ENCODE data around the gene DHRSX.
"Not testable (repeated sequence)": the region's sequence is repeated elsewhere in the genome, so short reads cannot be mapped to it uniquely, and the experiment has no call there.

The DHRSX gene

DNA sequence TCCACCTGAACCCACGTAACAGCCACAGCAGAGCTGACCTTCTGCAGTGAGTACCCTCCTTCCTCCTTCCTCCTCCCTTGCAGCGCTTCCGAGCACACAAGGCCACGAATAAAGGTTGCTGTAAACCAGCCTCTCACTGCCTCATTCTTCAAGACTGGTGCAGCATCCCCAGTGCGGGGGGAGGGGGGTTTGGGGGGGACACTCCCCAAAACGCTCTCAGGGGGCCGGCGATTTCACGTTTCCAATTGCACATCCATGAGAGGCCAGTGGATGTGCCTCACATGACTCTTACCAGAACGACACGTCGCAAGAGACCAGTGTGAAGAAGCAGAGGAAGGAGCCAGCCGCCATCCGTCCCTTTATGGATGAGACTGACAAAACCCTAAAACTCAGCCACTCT lies 5.2 kb downstream of the DHRSX start:
- DNase-seq: no peak

DNA sequence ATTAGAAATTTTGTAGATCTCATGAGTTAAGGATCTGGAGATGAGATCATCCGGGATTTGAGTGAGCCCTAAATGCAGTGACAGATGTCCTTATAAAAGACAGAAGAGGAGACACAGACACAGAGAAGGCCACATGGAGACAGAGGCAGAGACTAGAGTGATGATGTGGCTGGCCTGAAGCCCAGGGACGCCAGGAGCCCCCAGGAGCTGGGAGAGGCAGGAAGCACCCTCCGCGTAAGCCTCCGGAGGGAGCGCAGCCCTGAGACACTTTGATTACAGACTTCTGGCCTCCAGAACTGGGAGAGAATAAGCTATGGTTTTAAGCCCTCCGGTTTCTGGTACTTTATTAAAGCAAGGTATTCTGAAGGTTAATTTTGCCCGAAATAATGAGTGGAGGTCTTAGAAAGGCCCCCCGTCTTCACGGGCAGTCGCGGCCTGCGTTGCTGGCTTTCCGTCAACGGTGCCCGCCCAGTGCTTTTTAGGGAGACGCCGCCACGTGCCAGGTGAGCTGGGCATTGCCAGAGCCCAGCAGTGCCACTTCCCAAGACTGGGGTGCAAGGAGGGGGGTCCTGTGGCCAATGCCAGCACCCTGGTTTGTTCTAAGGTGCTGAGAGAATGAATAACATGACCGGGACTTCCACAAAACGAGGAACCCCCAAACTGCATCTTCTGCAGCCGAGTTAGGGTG lies 8.1 kb downstream of the DHRSX start:
- no peak for DNase-seq

DNA sequence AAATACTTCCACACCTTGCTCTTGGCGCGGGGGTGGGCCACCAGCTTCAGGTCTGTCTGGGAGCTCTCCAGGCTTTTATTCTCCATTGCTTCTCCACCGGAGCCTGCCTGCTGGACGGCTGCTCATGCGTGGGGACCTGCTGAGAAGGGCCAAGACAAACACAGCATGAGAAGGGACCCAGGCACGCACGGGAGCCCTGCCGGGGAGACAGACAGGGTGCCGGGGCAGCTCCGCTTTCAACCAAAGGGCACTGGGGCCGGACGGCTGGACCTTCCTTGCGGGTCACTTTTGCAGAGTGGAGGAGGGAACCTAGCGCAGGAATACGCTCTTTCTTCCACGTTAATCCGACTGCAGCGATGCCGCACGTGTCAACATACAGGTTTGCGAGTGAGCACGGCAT lies 10.1 kb downstream of the DHRSX start:
- no peak for DNase-seq

DNA sequence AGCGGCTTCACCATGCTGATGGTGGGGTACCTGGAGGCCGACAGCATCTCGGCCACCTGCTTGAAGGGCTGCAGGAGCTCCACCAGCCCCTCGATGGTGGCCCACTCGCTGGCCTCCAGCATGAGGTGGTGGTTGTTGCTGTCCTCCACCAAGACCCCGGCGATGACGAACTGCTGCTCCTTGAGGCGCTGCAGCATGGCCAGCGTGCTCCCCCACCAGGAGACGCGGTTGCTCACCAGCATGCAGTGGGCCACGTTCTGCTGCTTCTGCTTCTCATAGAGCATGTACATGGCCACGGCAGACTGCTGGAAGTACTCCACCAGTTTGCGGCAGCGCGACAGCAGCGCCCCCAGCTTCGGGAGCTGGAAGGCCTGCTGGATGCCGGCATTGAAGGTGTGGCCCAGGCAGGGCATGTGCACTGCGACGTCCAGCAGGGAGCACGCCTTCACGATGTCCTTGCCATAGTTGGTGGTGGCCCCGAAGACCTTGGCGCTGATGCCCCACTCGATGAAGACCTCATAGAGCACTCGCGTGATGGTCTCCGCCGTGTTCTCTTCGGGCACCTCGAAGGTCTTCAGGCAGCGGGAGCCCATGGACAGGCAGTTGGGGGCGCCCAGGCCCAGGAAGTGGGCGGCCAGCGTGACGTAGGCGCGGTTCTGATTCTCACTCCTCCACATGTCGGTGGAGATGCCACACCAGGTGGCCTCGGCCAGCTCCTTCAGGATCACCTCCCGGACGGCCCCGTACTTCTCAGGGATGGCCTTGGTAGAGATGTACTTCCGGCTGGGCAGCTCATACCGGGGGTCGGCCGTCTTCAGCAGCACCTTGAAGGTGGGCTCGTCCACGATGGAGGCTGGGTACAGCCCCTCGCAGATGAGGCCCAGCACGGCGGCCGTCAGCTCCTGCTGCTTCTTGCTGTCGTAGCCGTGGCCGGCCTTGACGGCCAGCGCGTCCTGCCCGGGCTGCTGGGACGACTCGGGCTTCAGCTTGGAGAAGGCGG lies 11.0 kb downstream of the DHRSX start:
- DNase-seq: no peak

DNA sequence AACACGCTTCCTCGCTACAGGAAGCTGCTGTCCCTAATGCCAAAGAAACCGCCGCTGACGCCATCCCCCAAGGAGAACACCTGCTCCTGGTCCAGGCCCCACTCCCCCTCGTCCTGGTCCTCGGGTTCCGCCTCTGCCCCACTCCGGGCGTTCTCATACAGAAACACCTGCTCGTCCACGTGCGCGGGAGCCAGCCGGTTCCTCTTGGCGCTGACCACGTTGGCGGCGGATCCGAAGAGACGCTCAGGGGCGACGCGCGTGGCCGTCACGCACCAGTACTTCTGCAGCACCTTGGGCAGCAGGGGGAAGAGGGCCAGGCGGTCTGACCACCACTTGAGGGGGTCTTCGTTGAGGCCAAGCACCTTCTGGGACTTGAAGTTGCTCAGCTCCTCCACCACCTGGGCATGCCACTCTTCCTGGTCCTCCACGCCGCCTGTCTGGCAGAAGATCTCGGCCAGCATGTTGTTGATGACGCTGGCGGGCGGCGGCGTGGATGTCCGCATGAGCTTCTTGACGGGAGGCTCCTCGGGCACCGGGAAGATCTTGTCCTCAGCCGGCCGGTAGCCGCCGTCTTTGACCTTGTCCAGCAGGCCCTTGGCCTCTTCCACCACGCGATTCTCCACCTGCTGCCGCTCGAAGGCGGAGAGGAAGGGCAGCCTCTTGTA lies 12.0 kb downstream of the DHRSX start:
- DNase-seq: no peak

DNA sequence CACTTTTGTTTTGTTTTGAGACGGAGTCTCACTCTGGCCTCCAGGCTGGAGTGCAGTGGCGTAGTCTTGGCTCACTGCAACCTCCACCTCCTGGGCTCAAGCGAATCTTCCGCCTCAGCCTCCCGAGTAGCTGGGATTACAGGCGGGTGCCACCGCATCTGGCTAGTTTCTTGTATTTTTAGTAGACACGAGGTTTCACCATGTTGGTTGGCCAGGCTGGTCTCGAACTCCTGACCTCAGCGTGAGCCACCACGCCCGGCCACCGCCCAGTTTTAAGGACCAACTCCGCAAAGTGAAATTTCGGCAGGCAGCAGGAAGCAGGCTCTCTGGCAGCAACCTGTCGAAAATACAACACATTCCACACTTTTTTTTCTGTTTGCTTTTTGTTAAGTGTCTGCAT lies 13.4 kb downstream of the DHRSX start:
- no peak for DNase-seq

DNA sequence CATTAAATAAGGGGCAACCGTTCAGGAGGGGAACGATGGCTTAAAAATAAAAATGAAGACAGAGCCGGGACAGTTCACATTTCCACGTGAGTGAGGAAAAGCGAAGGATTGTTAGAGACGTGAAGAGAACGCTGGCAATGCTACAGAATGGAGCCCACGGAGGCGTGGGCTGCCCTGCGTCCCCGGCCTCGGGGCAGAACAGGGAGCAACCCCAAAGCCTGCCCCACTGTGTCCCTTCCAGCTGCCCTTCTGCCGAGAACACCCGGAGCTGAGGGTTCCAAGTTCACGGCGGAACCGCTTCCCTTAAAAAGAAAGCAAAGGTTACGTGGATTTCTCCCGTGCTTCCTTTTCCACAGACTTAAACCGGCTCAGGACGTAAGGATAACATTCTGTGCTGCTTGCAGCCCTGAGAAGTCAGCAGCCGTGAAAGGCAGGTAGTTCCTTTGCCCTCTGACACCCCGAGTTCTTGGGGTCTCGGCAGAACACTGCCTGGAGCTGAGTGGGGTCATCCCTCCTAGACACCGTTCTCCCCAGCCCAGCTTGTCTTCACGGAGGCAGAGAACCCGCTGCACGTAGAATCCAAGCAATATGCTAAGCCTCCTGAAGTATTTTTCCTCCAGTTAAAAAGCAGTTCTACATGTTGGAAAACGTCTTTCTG lies 14.2 kb downstream of the DHRSX start:
- no peak for DNase-seq

DNA sequence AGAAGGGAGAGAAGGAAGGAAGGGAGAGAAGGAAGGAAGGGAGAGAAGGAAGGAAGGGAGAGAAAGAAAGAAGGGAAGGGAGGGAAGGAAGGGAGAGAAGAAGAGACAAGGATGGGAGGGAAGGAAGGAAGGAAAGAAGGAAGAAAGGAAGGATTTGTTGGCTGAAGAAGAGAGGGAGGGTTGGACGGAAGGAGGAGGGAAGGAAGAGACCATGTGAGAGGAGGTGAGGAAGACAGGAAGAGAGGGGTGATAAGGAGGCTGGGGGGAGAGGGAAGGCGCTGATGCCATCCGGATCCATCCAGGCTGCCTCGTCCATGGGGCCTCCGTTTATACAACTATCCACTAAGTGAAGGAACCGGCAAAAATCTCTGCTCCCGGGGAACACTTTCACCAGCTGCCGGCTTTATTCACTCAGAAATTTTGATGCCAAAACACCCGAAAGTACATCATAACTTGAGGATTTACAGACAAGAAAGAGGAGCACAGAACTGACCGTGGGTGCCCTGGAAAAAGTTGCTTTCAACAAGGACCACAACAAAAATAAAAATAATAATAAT lies 14.9 kb downstream of the DHRSX start:
- no peak for DNase-seq

DNA sequence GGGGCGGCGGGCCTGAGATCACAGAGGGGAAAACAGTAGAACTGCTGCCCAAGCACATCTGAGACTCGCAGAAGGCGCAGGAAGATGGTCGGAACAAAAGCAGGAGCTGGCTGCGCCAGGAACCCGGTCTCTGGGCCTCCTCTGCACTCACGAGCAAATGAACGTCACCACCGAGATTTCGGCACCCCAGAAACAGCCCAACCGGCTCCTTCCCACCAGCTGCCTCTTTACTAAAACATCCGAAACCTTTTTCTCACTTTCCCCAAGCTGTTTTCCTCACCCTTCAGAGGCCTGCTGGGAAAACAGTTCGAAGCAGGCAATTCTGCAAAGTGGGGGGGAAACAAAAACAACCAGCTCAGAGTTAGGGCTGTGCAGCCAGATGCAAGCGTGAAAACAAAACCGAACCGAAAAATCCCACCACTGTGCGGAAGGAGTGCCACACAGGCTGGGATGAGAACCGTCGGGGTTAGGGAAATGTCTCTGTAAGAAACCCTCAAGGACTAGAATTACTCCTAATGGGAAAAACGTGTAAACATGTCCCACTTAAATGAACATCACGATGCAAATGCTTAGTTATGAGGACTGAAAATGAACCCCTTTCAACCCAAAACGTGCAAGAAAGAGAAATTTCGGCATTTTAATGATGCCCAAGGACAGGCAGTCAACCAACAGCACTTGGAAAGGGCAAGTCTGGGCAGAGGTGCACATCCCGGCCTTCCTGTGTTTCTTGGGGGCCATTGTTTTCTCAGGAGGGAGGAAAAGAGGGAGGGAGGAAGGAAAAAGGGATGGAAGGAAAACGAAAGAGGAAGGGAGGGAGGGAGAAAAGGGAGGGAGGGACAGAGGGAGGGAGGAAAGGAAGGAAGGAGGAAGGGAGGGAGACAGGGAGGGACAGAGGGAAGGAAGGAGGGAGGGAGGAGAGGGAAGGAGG lies 15.8 kb downstream of the DHRSX start:
- no peak for DNase-seq

DNA sequence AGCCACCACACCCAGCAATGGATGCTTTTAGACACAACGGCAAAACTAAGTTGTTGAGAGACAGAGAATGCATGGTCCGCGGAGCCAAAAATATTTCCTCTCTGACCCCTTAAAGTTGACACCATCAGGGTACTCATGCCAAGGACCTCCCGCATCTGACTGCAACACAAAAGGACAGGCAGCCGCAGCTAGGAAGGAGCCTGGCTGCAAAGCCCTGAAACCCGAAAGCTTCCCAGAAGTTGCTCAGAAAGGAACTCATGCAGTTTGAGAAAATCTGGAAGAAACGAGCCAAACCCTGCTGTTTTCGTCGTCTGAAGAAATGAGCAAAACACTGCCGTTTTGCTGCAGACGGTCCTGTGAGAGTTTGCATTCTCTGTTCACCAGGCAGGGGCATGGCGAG lies 16.5 kb downstream of the DHRSX start:
- DNase-seq: no peak

DNA sequence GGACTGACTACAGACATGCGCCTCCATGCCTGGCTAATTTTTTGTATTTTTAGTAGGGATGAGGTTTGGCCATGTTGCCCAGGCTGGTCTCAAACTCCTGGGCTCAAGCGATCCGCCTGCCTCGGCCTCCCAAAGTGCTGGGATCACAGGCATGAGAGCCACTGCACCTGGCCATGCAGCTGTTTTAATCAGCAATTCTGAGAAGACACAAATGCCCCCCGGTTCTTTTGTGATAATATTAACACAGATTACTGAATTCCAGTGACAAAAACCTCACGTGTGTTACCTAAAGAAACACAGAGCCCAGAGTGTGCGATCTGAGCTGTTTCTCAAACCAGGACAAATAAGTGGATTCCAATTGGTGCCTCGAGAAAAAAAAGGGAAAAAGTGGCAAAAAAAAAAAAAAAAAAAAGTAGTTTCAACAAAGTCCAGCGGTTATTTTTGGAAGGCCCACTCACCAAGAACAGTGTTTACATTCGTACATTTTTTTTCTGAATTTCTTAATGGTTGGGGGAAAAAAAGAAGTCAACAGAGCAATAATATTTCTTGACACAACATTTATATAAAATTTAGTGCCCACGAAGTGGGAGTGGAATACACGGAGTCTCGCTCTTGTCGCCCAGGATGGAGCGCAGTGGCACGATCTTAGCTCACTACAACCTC lies 17.2 kb downstream of the DHRSX start:
- no peak for DNase-seq

DNA sequence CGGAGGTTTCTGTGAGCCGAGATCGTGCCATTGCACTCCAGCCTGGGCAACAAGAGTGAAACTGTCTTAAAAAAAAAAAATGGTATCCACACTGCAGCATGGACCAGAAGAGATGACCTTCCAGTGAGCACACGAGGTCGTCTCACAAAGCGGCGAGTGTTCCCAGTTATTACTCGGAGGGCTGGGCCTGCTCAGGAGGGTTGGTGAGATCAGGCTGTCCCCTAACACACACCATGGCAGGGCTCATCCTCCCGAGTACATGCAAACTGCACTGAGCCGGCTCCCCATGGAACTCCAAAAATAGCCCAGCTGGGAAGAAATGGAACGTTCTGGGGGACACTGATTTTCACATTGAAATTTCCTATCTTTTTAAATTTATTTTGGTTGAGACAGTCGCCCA lies 19.2 kb downstream of the DHRSX start:
- not testable (repeated sequence) for DNase-seq

DNA sequence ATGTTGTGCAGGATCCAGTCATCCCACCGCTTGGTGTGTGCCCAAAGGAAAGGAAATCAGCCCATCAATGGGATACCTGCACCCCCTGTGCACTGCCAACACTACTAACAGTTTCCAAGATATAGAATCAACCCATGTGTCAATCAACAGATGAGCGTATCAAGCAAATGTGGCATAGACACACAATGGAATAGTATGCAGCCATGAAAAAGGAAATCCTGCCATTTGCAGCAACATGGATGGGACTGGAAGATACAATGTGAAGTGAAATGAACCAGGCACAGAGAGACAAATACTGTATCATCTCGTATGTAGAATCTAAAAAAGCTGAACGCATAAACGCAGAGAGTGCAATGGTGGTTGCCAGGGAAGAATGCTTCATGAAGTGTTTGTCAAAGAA lies 20.8 kb downstream of the DHRSX start:
- not testable (repeated sequence) for DNase-seq

DNA sequence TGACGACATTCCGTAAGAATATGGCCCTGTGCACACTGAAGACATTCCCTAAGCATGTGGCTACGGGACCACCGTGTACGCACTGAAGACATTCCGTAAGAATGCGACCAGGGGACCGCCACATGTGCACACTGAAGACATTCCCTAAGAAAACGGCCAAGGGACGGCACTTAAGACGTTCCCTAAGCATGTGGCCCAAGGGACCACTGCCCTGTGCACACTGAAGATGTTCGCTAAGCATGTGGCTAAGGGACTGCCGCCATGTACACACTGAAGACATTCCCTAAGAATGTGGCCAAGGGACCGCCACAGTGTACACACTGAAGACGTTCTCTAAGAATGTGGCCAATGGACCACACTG lies 21.4 kb downstream of the DHRSX start:
- no peak for DNase-seq

DNA sequence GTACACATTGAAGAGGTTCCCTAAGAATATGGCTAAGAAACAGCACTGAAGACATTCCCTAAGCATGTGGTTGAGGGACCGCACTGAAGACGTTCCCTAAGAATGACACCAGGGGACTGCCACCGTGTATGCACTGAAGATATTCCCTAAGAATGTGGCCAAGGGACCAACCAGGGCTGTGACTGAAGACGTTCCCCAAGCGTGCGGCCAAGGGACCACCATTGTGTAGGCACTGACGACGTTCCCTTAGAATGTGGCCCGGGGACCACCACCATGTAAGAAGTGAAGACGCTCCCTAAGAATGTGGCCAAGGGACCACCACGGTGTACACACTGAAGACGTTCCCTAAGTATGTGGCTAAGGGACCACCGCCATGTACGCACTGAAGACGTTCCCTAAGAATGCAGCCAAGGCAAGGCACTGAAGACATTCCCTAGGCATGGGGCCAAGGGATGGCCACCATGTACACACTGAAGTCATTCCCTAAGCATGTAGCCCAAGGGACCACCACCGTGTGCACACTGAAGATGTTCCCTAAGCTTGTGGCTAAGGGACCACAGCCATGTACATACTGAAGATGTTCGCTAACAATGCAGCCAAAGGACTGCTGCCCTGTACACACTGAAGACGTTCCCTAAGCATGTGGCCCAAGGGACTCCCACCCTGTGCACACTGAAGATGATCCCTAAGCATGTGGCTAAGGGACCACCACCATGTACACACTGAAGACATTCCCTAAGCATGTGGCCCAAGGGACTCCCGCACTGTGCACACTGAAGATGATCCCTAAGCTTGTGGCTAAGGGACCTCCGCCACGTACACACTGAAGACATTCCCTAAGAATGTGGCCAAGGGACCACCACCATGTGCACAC lies 22.0 kb downstream of the DHRSX start:
- DNase-seq: no peak

DNA sequence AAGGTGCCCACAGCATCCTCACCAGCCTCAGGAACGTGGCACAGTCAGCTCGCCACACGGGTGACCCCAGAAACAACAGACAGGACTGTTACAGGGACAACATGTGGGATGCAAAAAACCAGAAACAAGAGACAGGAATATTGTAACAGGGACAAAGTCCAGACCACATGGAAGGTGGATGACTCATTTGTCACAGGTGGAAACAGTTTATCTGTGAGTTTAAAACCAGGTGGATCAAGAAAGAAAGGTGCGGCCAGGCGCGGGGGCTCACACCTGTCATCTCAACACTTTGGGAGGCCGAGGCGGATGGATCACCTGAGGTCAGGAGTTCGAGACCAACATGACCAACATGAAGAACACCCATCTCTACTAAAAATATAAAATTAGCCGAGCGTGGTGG lies 23.5 kb downstream of the DHRSX start:
- DNase-seq: not testable (repeated sequence)

DNA sequence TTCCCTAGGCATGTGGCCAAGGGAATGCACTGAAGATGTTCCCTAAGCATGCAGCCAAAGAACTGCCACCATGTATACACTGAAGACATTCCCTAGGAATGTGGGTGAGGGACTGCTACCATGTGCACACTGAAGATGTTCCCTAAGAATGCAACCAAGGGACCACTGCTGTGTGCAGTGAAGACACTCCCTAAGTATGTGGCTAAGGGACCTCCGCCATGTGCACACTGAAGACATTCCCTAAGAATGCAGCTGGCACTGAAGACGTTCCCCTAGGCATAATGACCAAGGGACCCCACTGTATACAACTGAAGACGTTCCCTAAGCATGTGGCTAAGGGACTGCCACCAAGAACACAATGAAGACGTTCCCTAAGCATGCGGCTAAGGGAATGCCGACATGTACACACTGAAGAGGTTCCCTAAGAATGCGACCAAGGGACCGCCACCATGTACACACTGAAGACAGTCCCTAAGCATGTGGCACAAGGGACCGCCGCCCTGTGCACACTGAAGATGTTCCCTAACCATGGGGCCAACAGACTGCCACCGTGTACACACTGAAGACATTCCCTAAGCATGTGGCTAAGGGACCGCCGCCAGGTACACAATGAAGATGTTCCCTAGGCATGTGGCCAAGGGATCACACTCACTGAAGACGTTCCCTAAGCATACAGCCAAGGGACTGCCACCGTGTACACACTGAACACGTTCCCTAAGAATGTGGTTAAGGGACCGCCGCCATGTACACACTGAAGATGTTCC lies 25.6 kb downstream of the DHRSX start:
- DNase-seq: no peak

DNA sequence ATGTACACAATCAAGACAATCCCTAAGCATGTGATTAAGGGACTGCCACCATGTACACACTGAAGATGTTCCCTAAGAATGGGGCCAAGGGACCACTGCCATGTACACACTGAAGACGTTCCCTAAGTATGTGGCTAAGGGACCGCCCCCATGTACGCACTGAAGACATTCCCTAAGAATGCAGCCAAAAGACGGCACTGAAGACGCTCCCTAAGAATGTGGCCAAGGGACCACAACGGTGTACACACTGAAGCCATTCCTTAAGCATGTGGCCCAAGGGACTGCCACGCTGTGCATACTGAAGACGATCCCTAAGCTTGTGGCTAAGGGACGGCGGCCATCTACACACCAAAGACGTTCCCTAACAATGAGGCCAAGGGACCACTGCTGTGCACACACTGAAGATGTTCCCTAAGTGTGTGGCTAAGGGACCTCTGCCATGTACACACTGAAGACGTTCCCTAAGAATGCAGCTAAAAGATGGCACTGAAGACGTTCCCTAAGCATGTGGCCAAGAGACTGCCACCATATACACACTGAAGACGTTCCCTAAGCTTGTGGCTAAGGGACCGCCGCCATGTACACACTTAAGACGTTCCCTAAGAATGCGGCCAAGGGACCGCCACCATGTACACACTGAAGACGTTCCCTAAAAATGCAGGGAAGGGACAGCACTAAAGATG lies 26.4 kb downstream of the DHRSX start:
- no peak for DNase-seq

DNA sequence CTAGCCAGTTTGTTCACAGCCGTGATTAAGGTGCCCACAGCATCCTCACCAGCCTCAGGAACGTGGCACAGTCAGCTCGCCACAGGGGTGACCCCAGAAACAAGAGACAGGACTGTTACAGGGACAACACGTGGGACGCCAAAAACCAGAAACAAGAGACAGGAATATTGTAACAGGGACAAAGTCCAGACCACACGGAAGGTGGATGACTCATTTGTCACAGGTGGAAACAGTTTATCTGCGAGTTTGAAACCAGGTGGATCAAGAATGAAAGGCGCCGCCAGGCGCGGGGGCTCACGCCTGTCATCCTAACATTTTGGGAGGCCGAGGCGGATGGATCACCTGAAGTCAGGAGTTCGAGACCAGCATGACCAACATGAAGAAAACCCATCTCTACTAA lies 27.7 kb downstream of the DHRSX start:
- DNase-seq: not testable (repeated sequence)

Data from NCI-H1930 (cell line).